HepG2 (cell line): Measurements from ENCODE around the gene POFUT2. TPM values are rescaled to one million over a fixed set of nuclear protein-coding genes. Genes with fewer than 3 reads are reported as not detected.
"Not testable (repeated sequence)": the region's sequence is repeated elsewhere in the genome, so short reads cannot be mapped to it uniquely, and the experiment has no call there.

ENCODE experiments used
- ATAC-seq: fragments of 200-7000 bp; cut with Tn5 transposase; 3 replicates; pipeline ENCODE4 v1.9.1; 2020; ENCODE audit warnings: mild to moderate bottlenecking, moderate library complexity
- BruUV-seq: library from RNA; stranded (reverse); fragments of 400-500 nt; replicated peaks from 2 replicates; lab custom pipeline; 2021; lab: Mats Ljungman, UMichigan
- CTCF ChIA-PET: fragments of 300-600 bp; formaldehyde crosslinking; extraction: SDS; loops from one replicate; lab custom pipeline; 2021; ENCODE audit warnings: low total read pairs, inconsistent platforms, low intra/inter-chr PET ratio; lab: Yijun Ruan, JAX
- POLR2A ChIA-PET: fragments of 350-600 bp; sonication (Branson Sonifier 250); formaldehyde crosslinking; loops from one replicate; lab custom pipeline; 2020; ENCODE audit warnings: antibody characterized with exemption, inconsistent platforms; lab: Yijun Ruan, JAX
- DNase-seq: peaks from one replicate; pipeline ENCODE4 v3.0.0-alpha.2; 2015; ENCODE audit warnings: low spot score
- FAIRE-seq: peaks from 3 replicates; lab custom pipeline; 2011; peaks lifted over from hg19 to GRCh38; lab: Jason Lieb, UNC
- H2AFZ ChIP-seq: one replicate; pipeline ENCODE4 v1.6.1; 2011; ENCODE audit warnings: low read length, inconsistent platforms
- H3K27ac ChIP-seq: fragments of 300-600 bp; 3 replicates; pipeline ENCODE4 v1.8.0; 2011; ENCODE audit warnings: mixed run types, mild to moderate bottlenecking, mixed read lengths, low read length, inconsistent platforms; ENCODE audit not compliant: insufficient read depth; ENCODE audit errors: extremely low read length
- H3K27me3 ChIP-seq, 2 experiments: fragments of 200-600 bp in 1 of 2; 2 replicates in 1 of 2; 3 replicates in 1 of 2; pipeline versions ENCODE4 v1.6.0 to v1.8.0; 2011; ENCODE audit warnings: low read length in 2 of 2, mild to moderate bottlenecking in 2 of 2, moderate library complexity in 2 of 2, inconsistent platforms in 1 of 2; ENCODE audit not compliant: insufficient read depth in 2 of 2, control insufficient read depth in 1 of 2
- H3K36me3 ChIP-seq, 2 experiments: fragments of 200-600 bp in 1 of 2; replicated peaks in 1 of 2; 2 replicates in 1 of 2; 3 replicates in 1 of 2; pipeline versions ENCODE4 v1.5.1 to v1.8.0; 2011; ENCODE audit warnings: low read length in 2 of 2, inconsistent platforms in 1 of 2; ENCODE audit not compliant: insufficient read depth in 2 of 2, control insufficient read depth in 1 of 2
- H3K4me1 ChIP-seq: 2 replicates; pipeline ENCODE4 v1.5.1; 2012; ENCODE audit warnings: low read length, inconsistent platforms; ENCODE audit not compliant: insufficient read depth
- H3K4me2 ChIP-seq: 2 replicates; pipeline ENCODE4 v1.6.0; 2011; ENCODE audit warnings: low read depth, low read length, inconsistent platforms
- H3K4me3 ChIP-seq, 3 experiments: fragments of 200-600 bp in 1 of 3; sonication (generic), shearing (Covaris generic) in 1 of 3; replicated peaks in 1 of 3; 2 replicates each; pipeline ENCODE4 v1.5.1; 2011 to 2016; ENCODE audit warnings: low read length in 3 of 3, inconsistent platforms in 2 of 3, low read depth in 2 of 3, mild to moderate bottlenecking in 2 of 3, control low read depth in 1 of 3, mixed read lengths in 1 of 3; ENCODE audit not compliant: insufficient read depth in 1 of 3
- H3K79me2 ChIP-seq: one replicate; pipeline ENCODE4 v1.6.1; 2011; ENCODE audit warnings: low read length, inconsistent platforms; ENCODE audit not compliant: insufficient read depth
- H3K9ac ChIP-seq: 2 replicates; pipeline ENCODE4 v1.6.0; 2011; ENCODE audit warnings: mild to moderate bottlenecking, low read depth, low read length, inconsistent platforms; ENCODE audit not compliant: insufficient read depth
- H3K9me3 ChIP-seq: 2 replicates; pipeline ENCODE4 v1.5.1; 2012; ENCODE audit warnings: mild to moderate bottlenecking, low read length
- H4K20me1 ChIP-seq: 2 replicates; pipeline ENCODE4 v1.6.0; 2011; ENCODE audit warnings: inconsistent platforms, mild to moderate bottlenecking, low read length, moderate library complexity; ENCODE audit not compliant: insufficient read depth
- CENPT ChIP-seq: sonication (generic); formaldehyde crosslinking; IDR thresholded peaks from 2 replicates; pipeline ENCODE4 v1.8.0; 2022; ENCODE audit warnings: low read depth, mild to moderate bottlenecking, moderate library complexity, missing genetic modification reagents
- DZIP1 ChIP-seq: sonication (generic); formaldehyde crosslinking; IDR thresholded peaks from 2 replicates; pipeline ENCODE4 v1.5.0; 2020; ENCODE audit warnings: mild to moderate bottlenecking, missing genetic modification reagents
- PHB2 ChIP-seq: fragments of 450-650 bp; IDR thresholded peaks from 2 replicates; pipeline ENCODE4 v1.6.1; 2018; ENCODE audit not compliant: partially characterized antibody
- WIZ ChIP-seq: sonication (generic); formaldehyde crosslinking; IDR thresholded peaks from 2 replicates; pipeline ENCODE4 v1.5.1; 2020; ENCODE audit warnings: mild to moderate bottlenecking, missing genetic modification reagents
- WGBS: methylation state at CpG from one replicate; pipeline ENCODE4 v1.1.6; 2017; ENCODE audit warnings: low lambda C conversion rate; 5-methylcytosine and 5-hydroxymethylcytosine counted together
- in situ Hi-C: cut with HindIII; loops from 2 replicates; pipeline ENCODE4 v1.10.0; 2017; ENCODE audit warnings: low pct_unique_long_range_greater_than_20kb; ENCODE audit not compliant: extremely low pct_ligation_motif_present
- intact Hi-C: fragments of 100-400 bp; cut with micrococcal nuclease; formaldehyde crosslinking; loops from one replicate; pipeline ENCODE4 v1.10.0; 2022; ENCODE audit not compliant: unreplicated experiment
- polyA plus RNA-seq, 8 experiments: library from polyadenylated mRNA; depleted of rRNA in 3 of 8; stranded (reverse) in 7 of 8; unstranded in 1 of 8; fragments of >200 nt; fragmentation: Illumina TruSeq in 4 of 8; extraction: Trizol in 4 of 8; gene quantifications; 2 replicates each; pipeline versions ENCODE4 v1.2.1 to v1.2.3, GENCODE V29; 2011 to 2016; ENCODE audit warnings: low read depth in 4 of 8, missing spikeins in 1 of 8, mixed read lengths in 1 of 8; ENCODE audit not compliant: insufficient read depth in 1 of 8
- total RNA-seq, 5 experiments: library from RNA; depleted of rRNA; stranded (reverse); fragments of >200 nt; fragmentation: Illumina TruSeq; extraction: Trizol; gene quantifications; 2 replicates each; pipeline ENCODE4 v1.2.3, GENCODE V29; 2016; ENCODE audit warnings: low read depth in 1 of 5
- TF ChIP-seq, protein P1 (sequence below): sonication (generic); formaldehyde crosslinking; IDR thresholded peaks from 2 replicates; pipeline ENCODE4 v1.4.0; 2020; ENCODE audit warnings: missing genetic modification reagents, borderline replicate concordance
- TF ChIP-seq, protein P2 (sequence below): sonication (generic); formaldehyde crosslinking; IDR thresholded peaks from 2 replicates; pipeline ENCODE4 v1.4.0; 2020; ENCODE audit warnings: missing genetic modification reagents

POFUT2 gene
- total and polyA plus RNA-seq, 2 of the 13 experiments (the other 11 are each of a cell fraction or from before 2014, with no cell fraction given) = 22.8 to 24.0 TPM

DNA sequence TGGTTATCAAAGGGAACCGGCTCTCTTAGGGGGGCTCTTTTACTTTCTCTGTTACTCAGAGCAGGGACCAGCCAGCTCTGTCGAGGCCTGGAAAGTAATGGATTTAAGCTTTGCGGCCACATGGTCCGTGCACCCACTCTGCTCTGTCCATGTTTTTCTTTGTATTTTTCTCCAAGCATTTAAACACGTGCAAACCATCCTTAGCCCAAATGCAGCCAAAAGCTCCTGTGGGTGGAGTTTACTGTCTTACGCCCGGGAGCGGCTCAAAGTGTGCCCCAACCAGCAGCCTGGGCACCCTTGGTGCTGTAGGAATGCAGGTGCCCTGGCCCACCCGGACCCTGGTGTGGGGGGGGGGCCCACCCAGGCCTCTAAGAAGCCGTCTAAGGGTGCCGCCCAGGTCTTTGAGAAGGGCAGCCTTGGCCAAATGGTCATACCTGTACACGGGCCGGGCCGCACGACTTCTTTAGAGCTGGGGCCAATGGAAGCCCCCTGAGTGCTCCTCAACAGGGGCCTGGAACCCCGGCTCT lies 29.2 kb upstream of the POFUT2 start:
- Histone ChIP-seq H3K4me3 (no peak overlapping the region), H3K79me2 (no peaks in the 10 kb centered on the region), H4K20me1 (no peaks in the 10 kb centered on the region), H3K9me3 (no peaks in the 10 kb centered on the region), H2AFZ (no peak overlapping the region), H3K4me1 (peaks cover 46% of the 10 kb centered on the region), H3K27ac (no peak overlapping the region), H3K4me2 (no peak overlapping the region), H3K27me3 (no peaks in the 10 kb centered on the region), H3K9ac (no peak overlapping the region), H3K36me3 (no peaks in the 10 kb centered on the region)
- TF ChIP-seq WIZ (no peak), DZIP1 (no peak), CENPT (CRISPR knock-in tag) (no peak), PHB2 (no peak)
- TF ChIP-seq, protein P1, sequence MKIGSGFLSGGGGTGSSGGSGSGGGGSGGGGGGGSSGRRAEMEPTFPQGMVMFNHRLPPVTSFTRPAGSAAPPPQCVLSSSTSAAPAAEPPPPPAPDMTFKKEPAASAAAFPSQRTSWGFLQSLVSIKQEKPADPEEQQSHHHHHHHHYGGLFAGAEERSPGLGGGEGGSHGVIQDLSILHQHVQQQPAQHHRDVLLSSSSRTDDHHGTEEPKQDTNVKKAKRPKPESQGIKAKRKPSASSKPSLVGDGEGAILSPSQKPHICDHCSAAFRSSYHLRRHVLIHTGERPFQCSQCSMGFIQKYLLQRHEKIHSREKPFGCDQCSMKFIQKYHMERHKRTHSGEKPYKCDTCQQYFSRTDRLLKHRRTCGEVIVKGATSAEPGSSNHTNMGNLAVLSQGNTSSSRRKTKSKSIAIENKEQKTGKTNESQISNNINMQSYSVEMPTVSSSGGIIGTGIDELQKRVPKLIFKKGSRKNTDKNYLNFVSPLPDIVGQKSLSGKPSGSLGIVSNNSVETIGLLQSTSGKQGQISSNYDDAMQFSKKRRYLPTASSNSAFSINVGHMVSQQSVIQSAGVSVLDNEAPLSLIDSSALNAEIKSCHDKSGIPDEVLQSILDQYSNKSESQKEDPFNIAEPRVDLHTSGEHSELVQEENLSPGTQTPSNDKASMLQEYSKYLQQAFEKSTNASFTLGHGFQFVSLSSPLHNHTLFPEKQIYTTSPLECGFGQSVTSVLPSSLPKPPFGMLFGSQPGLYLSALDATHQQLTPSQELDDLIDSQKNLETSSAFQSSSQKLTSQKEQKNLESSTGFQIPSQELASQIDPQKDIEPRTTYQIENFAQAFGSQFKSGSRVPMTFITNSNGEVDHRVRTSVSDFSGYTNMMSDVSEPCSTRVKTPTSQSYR (CRISPR knock-in tag) = no peak
- TF ChIP-seq, protein P2, sequence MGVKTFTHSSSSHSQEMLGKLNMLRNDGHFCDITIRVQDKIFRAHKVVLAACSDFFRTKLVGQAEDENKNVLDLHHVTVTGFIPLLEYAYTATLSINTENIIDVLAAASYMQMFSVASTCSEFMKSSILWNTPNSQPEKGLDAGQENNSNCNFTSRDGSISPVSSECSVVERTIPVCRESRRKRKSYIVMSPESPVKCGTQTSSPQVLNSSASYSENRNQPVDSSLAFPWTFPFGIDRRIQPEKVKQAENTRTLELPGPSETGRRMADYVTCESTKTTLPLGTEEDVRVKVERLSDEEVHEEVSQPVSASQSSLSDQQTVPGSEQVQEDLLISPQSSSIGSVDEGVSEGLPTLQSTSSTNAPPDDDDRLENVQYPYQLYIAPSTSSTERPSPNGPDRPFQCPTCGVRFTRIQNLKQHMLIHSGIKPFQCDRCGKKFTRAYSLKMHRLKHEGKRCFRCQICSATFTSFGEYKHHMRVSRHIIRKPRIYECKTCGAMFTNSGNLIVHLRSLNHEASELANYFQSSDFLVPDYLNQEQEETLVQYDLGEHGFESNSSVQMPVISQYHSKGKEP = no peak
- no peak for DNase-seq
- in situ Hi-C loops = no loop called here
- ChIA-PET CTCF (no interaction called here), POLR2A (interaction anchor here (0.8 to 5.9 kb wide), 6 partner anchors 8 to 107 kb away, joined by 3 to 37 read pairs (median 4); partner anchors contain the start of gene POFUT2)
- BruUV-seq = no TSS peak
- ATAC-seq = no peak
- 94% methylated on average over 8 of the region's 16 CpGs for WGBS
- no peak for FAIRE-seq
- intact Hi-C loops = no loop called here

DNA sequence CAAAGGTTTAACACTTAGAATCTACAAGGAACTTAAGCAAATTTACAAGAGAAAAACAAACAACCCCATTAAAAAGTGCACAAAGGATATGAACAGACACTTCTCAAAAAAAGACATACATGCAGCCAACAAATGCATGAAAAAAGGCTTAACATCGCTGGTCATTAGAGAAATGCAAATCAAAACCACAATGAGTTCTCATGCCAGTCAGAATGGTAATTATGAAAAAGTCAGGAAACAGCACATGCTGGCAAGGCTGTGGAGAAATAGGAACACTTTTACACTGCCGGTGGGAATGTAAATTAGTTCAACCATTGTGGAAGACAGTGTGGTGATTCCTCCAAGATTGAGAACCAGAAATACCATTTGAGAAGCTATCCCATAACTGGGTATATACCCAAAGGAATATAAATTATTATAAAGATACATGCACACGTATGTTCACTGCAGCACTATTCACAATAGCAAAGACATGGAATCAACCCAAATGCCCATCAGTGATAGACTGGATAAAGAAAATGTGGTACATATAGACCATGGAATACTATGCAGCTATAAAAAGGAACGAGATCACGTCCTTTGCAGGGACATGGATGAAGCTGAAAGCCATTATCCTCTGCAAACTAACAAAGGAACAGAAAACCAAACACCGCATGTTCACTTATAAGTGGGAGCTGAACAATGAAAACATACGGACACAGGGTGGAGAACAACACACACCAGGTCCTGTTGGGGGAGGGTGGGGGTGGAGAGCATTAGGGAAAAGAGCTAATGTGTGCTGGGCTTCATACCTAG lies 28.2 kb upstream of the POFUT2 start:
- FAIRE-seq, ATAC-seq, H3K4me2 ChIP-seq, H3K27ac ChIP-seq, H4K20me1 ChIP-seq, H3K36me3 ChIP-seq, H3K79me2 ChIP-seq, intact Hi-C loops, BruUV-seq, in situ Hi-C loops, H3K9ac ChIP-seq, DNase-seq, H3K9me3 ChIP-seq, CTCF ChIA-PET, H3K4me3 ChIP-seq, H3K27me3 ChIP-seq, H2AFZ ChIP-seq: not testable (repeated sequence)
- H3K4me1 ChIP-seq = peaks cover 46% of the 10 kb centered on the region
- WGBS = 67% methylated on average over 7 of the region's 7 CpGs
- POLR2A ChIA-PET = interaction anchor here (5.9 kb wide), 1 partner anchor 13 kb away, joined by 37 read pairs; no protein-coding TSS in a partner anchor
